ENCODE data around the gene HIBCH.

HIBCH gene

GRCh38 chr2:190352668-190353536, 33.3 kb upstream of the HIBCH start:
- Histone ChIP-seq H3K9me3 (ENCODE audit: insufficient read depth, low read length) (no peaks in the 10 kb centered on the region), H3K36me3 (ENCODE audit: insufficient read depth, insufficient read length, low read length) (peaks cover 3% of the 10 kb centered on the region), H3K27me3 (ENCODE audit: insufficient read depth, insufficient read length) (no peaks in the 10 kb centered on the region), H3K9ac (ENCODE audit: insufficient read length, low read depth) (no peak overlapping the region), H3K4me3 (ENCODE audit: insufficient read length, low read depth) (no peak overlapping the region), H3K4me1 (ENCODE audit: insufficient read depth, insufficient read length) (no peaks in the 10 kb centered on the region)
- no peak for TF ChIP-seq YY1 (IDR thresholded peaks at IDR 0.05; ENCODE audit: insufficient read depth, insufficient read length)
- no peak for DNase-seq (ENCODE audit: low read depth, low spot score)

DNA sequence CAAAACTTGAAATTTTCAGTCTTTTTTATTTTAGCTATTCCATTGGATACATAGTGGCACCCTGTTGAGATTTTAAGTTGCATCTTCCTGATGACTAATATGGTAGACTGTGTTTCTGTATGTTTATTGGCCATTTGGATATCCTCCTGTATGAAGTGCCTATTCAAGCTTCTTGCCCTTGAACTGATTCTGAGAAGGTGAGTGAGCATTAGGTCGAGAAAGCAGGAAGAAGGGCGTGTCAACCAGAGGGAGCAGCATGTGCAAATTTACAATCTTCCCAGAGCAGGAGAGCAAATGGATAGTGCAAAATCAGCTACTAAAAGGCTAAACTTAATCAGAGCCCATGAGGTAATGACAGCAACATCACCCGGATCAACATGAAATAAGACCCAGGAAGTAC, 32.3 kb upstream of the HIBCH start:
- H3K4me1 ChIP-seq (ENCODE audit: insufficient read depth, insufficient read length), result no peaks in the 10 kb centered on the region
- no peak for DNase-seq (ENCODE audit: low read depth, low spot score)
- H3K36me3 ChIP-seq (ENCODE audit: insufficient read depth, insufficient read length, low read length), result peaks cover 3% of the 10 kb centered on the region
- no peak overlapping the region for H3K4me3 ChIP-seq (ENCODE audit: insufficient read length, low read depth)
- no peak overlapping the region for H3K9ac ChIP-seq (ENCODE audit: insufficient read length, low read depth)
- TF ChIP-seq YY1 (IDR thresholded peaks at IDR 0.05; ENCODE audit: insufficient read depth, insufficient read length) (no peak), ZNF274 (IDR thresholded peaks at IDR 0.05; ENCODE audit: low read depth, low read length) (no peak), SUZ12 (IDR thresholded peaks at IDR 0.05; ENCODE audit: extremely low read depth, insufficient read depth, insufficient read length) (no peak)
- no peaks in the 10 kb centered on the region for H3K9me3 ChIP-seq (ENCODE audit: insufficient read depth, low read length)
- H3K27me3 ChIP-seq (ENCODE audit: insufficient read depth, insufficient read length), result no peaks in the 10 kb centered on the region

GRCh38 chr2:190350371-190350770, 30.7 kb upstream of the HIBCH start:
- Histone ChIP-seq H3K27me3 (ENCODE audit: insufficient read depth, insufficient read length) (no peaks in the 10 kb centered on the region), H3K9me3 (ENCODE audit: insufficient read depth, low read length) (no peaks in the 10 kb centered on the region), H3K4me3 (ENCODE audit: insufficient read length, low read depth) (no peak overlapping the region), H3K4me1 (ENCODE audit: insufficient read depth, insufficient read length) (no peaks in the 10 kb centered on the region), H3K36me3 (ENCODE audit: insufficient read depth, insufficient read length, low read length) (peaks cover 3% of the 10 kb centered on the region), H3K9ac (ENCODE audit: insufficient read length, low read depth) (no peak overlapping the region)
- no peak for DNase-seq (ENCODE audit: low read depth, low spot score)
- TF ChIP-seq SUZ12 (IDR thresholded peaks at IDR 0.05; ENCODE audit: extremely low read depth, insufficient read depth, insufficient read length) (no peak), YY1 (IDR thresholded peaks at IDR 0.05; ENCODE audit: insufficient read depth, insufficient read length) (no peak), ZNF274 (IDR thresholded peaks at IDR 0.05; ENCODE audit: low read depth, low read length) (no peak)

DNA sequence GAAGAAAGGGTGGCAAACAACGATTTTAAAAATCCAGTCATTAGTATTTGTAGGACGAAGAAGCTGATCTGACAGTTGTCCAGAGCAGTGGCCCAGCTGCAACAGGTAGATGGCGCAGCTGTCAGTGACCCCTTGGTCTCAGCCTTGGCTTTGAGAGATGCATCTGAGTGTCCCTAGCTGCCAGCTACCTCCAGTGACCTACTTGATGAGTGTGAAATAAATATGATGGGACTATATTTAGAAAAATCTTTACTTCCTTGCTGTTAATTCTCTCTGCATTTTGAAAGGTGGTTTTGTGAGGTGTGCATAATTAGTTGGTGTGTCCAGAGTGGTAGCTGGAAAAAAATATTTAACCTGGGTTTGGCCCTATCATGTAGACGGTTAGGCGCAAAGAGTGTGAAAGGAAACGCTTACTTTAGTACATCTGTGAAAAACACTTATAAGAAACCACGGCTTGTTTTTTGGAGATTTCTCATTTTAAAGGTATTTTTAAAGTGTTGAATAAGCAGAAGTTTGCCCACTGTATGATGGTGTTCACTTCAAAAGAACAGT, 24.7 kb upstream of the HIBCH start:
- peak overlapping the region; percentile 65 for H3K4me3 ChIP-seq (ENCODE audit: insufficient read length, low read depth)
- H3K9me3 ChIP-seq (ENCODE audit: insufficient read depth, low read length), result no peaks in the 10 kb centered on the region
- H3K27me3 ChIP-seq (ENCODE audit: insufficient read depth, insufficient read length), result peaks cover 11% of the 10 kb centered on the region
- H3K9ac ChIP-seq (ENCODE audit: insufficient read length, low read depth), result peak overlapping the region; percentile 88
- DNase-seq (ENCODE audit: low read depth, low spot score), result peak; percentile 25
- TF ChIP-seq YY1 (IDR thresholded peaks at IDR 0.05; ENCODE audit: insufficient read depth, insufficient read length) (no peak), ZNF274 (IDR thresholded peaks at IDR 0.05; ENCODE audit: low read depth, low read length) (no peak), SUZ12 (IDR thresholded peaks at IDR 0.05; ENCODE audit: extremely low read depth, insufficient read depth, insufficient read length) (no peak)
- H3K36me3 ChIP-seq (ENCODE audit: insufficient read depth, insufficient read length, low read length), result peaks cover 3% of the 10 kb centered on the region
- no peaks in the 10 kb centered on the region for H3K4me1 ChIP-seq (ENCODE audit: insufficient read depth, insufficient read length)

DNA sequence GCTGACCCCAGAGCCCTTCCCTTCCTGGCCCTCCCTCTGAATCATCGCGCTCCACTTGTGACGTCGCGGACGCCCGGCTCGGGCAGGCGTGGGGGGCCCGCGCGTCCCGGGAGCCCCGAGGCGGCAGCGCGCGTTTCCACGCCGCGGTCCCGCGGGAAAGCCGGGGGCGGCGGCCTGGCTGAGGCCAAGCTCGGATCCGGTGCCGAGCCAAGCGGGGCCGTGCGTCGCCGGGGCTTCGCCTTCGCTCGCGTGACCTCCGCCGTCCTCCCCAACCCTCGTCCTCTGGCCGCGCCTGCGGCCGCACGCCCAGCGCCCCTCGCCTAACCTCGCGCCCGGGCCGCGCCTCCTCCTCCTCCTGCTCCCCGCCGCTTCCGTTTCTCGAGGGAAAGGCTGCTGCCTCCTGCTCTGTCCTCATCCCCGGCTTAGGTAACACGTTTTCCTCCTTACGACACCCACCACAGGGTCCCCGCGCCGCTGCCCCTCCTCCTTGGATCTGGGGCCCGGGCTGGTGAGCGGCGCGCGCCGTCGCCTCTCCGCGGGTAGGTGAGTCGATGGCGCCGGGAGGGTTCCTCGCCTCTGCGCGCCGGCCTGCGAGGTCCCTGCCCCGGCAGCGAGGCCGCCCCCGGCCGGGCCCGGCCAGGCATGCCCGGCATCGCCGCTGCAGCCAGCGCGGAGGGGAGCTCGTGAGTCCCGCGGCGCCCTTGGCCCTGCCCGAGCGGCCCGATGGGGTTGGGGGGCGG, 24.1 kb upstream of the HIBCH start, which contains the start of gene INPP1:
Gene INPP1 (plus strand): TSS at position 54 of the 740 bp plus-strand sequence. CDS start 16,514 bp downstream, outside the sequence.
- no peak for TF ChIP-seq SUZ12 (IDR thresholded peaks at IDR 0.05; ENCODE audit: extremely low read depth, insufficient read depth, insufficient read length)
- no peak for TF ChIP-seq YY1 (IDR thresholded peaks at IDR 0.05; ENCODE audit: insufficient read depth, insufficient read length)
- no peak for TF ChIP-seq ZNF274 (IDR thresholded peaks at IDR 0.05; ENCODE audit: low read depth, low read length)
- Histone ChIP-seq H3K4me3 (ENCODE audit: insufficient read length, low read depth) (peak within 1 kb of the TSS; percentile 65), H3K4me1 (ENCODE audit: insufficient read depth, insufficient read length) (no peaks in the 10 kb centered on the region), H3K27me3 (ENCODE audit: insufficient read depth, insufficient read length) (peaks cover 11% of the 10 kb centered on the region), H3K9me3 (ENCODE audit: insufficient read depth, low read length) (no peaks in the 10 kb centered on the region), H3K36me3 (ENCODE audit: insufficient read depth, insufficient read length, low read length) (no peaks in the 10 kb centered on the region), H3K9ac (ENCODE audit: insufficient read length, low read depth) (peak within 1 kb of the TSS; percentile 88)
- peak; percentile 23 for DNase-seq (ENCODE audit: low read depth, low spot score)

- H3K9ac ChIP-seq (ENCODE audit: insufficient read length, low read depth), result peak overlapping the region; percentile 88
- TF ChIP-seq YY1 (IDR thresholded peaks at IDR 0.05; ENCODE audit: insufficient read depth, insufficient read length) (no peak), SUZ12 (IDR thresholded peaks at IDR 0.05; ENCODE audit: extremely low read depth, insufficient read depth, insufficient read length) (no peak), ZNF274 (IDR thresholded peaks at IDR 0.05; ENCODE audit: low read depth, low read length) (no peak)
- DNase-seq (ENCODE audit: low read depth, low spot score), result no peak
- no peaks in the 10 kb centered on the region for H3K9me3 ChIP-seq (ENCODE audit: insufficient read depth, low read length)
- no peaks in the 10 kb centered on the region for H3K36me3 ChIP-seq (ENCODE audit: insufficient read depth, insufficient read length, low read length)
- peak overlapping the region; percentile 65 for H3K4me3 ChIP-seq (ENCODE audit: insufficient read length, low read depth)
- H3K27me3 ChIP-seq (ENCODE audit: insufficient read depth, insufficient read length), result peaks cover 11% of the 10 kb centered on the region
- H3K4me1 ChIP-seq (ENCODE audit: insufficient read depth, insufficient read length), result no peaks in the 10 kb centered on the region
These were observed 23.5 kb upstream of the HIBCH start for GRCh38 chr2:190343089-190343535.

GRCh38 chr2:190342611-190343010, 23.0 kb upstream of the HIBCH start:
- Histone ChIP-seq H3K4me1 (ENCODE audit: insufficient read depth, insufficient read length) (no peaks in the 10 kb centered on the region), H3K27me3 (ENCODE audit: insufficient read depth, insufficient read length) (peaks cover 11% of the 10 kb centered on the region), H3K36me3 (ENCODE audit: insufficient read depth, insufficient read length, low read length) (no peaks in the 10 kb centered on the region), H3K9me3 (ENCODE audit: insufficient read depth, low read length) (no peaks in the 10 kb centered on the region), H3K4me3 (ENCODE audit: insufficient read length, low read depth) (no peak overlapping the region), H3K9ac (ENCODE audit: insufficient read length, low read depth) (no peak overlapping the region)
- no peak for TF ChIP-seq ZNF274 (IDR thresholded peaks at IDR 0.05; ENCODE audit: low read depth, low read length)
- no peak for TF ChIP-seq YY1 (IDR thresholded peaks at IDR 0.05; ENCODE audit: insufficient read depth, insufficient read length)
- no peak for TF ChIP-seq SUZ12 (IDR thresholded peaks at IDR 0.05; ENCODE audit: extremely low read depth, insufficient read depth, insufficient read length)
- DNase-seq (ENCODE audit: low read depth, low spot score), result no peak
